ENCODE measurements around the gene PIK3R5.
"Not testable (repeated sequence)": the region's sequence is repeated elsewhere in the genome, so short reads cannot be mapped to it uniquely, and the experiment has no call there.

PIK3R5 gene

GRCh38 chr17:8985054-8985701 is 19.7 kb upstream of the PIK3R5 start:
- DNase-seq = no peak

- not testable (repeated sequence) for DNase-seq
These were observed 18.7 kb upstream of the PIK3R5 start for GRCh38 chr17:8984225-8984624.

DNA sequence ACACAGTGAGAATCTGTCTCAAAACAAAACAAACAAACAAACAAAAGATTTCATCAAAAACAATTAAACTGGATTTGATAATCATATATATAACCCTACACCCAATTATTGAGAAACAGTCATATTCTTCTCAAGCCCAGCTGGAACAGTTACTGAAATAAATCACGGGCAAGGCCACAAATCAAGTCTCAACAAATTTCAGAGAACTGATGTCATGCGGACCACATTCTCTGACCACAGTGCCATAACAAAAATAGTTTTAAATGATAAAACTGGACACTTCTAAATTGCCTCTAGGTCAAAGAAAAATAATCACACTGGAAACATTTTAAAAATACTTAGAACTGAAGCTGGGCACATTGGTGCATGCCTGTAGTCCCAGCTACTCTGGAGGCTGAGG is 15.9 kb upstream of the PIK3R5 start:
- no peak for DNase-seq

DNA sequence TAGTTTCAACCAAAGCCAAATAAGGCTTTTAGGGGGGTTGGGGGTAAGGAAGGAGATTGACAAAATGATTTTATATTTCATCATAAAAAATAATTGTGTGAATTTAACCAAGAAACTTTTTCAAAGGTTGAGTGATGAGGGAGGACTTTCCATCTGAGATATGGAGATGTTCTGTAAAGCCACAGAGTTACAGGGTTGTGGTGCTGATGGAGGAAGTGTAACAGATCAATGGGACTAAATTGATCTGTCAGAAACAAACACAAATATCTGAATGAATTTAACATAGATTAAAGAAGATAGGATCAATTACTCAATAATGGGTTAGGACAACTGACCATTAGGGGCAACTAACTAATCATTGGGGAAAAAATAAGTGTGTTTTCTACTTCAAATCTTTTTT is 14.2 kb upstream of the PIK3R5 start:
- no peak for DNase-seq

- DNase-seq = no peak
These were observed 11.1 kb upstream of the PIK3R5 start for GRCh38 chr17:8976638-8977037.

DNA sequence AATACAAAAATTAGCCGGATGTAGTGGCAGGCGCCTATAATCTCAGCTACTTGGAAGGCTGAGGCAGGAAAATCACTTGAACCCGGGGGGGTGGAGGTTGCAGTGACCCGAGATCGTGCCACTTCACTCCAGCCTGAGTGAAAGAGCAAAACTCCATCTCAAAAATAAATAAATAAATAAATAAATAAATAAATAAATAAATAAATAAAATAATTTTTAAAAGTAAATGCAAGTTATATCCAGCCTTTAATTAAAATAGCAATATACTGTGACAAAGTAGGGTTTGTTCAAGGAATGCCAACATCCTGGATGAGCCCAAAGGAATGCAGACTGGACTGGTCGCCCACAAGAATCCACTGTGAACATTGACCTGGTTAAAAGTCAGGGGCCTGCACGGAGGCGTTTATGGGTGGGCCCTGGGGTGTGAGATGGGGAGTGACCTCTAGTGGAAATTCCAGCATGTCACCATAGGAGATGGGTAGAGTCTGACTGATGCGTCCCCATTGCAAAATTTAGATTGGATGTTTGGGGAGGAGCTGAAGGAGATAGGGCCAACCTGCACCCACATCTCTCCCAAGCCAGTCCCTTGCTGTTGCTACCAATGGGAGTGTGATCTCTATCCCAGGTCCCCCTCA is 9.7 kb upstream of the PIK3R5 start:
- no peak for DNase-seq

DNA sequence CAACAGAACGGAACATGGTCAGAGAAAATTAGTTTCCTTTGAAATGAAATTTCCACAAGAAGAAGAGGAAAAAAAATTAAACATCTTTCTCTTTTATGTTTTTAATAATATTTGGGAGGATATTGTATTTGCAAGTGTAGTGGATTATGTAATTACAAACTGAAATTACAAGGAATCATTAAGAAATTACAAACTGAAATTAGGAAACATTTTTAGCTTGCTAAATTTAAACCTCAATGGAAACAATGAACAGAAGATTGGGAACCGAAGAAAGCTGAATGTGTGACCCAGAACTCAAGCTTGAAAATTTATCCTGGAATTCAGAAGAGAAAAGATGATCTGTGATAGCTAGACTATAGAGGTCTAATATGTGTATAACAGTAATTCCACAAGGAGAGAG is 4.4 kb upstream of the PIK3R5 start:
- no peak for DNase-seq

DNA sequence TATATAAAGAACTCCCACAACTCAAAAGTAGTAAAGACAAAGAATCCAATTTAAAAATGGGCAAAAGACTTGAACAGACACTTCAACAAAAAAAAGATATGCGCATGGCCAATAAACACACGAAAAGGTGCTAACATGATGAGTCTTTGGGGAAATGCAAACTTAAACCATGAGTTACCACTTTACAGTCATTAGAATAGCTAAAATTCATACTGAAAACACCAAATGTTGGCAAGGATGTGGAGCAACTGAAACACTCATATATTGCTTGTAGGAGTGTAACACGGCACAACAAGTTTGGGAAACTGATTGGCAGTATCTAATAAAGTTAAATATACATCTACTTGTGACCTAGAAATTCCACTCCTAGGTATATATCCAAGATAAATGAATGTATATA is 3.0 kb upstream of the PIK3R5 start:
- DNase-seq = no peak

DNA sequence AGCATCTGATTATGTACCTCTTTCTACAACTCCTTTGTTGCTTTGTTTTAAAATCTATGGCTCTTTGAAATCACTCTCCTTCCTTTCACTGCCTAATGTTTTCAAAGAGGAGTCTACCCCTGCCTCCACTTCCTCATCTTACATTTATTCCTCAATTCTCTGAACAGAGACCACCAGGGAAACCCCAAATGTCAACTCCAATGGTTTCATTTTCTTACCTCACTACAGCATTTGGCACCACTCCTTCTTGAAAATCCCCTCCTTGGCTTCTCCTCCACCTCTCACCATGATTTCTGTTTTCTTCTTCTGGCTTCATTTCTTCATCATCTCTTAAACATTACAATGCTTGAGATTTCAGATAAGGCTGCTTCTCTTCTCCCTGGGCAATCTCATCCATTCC is 2.4 kb upstream of the PIK3R5 start:
- DNase-seq = no peak

- DNase-seq = no peak
These were observed 1.4 kb upstream of the PIK3R5 start for GRCh38 chr17:8966926-8967325.

GRCh38 chr17:8964801-8965393 is 610 bp downstream of the PIK3R5 start:
- DNase-seq = peak; percentile 48

- DNase-seq = no peak
These were observed 1.8 kb downstream of the PIK3R5 start for GRCh38 chr17:8963647-8964258.

DNA sequence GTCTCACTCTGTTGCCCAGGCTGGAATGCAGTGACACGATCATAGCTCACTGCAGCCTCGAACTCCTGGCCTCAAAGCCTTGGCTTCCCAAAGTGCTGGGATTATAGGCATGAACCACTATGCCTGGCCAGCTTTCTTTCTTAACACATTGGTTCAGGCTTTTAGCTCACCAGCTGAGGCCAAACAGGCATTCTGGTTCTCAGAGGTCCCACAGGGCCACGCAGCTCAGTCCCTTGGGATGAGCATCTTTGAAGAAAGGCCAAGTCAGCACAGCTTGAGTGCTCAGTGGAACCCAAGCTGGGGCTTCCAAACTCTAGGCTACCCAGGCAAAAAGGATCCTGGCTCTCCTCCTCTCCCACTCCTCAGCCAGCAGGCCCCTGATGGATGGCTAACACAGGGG is 2.5 kb downstream of the PIK3R5 start:
- no peak for DNase-seq

DNA sequence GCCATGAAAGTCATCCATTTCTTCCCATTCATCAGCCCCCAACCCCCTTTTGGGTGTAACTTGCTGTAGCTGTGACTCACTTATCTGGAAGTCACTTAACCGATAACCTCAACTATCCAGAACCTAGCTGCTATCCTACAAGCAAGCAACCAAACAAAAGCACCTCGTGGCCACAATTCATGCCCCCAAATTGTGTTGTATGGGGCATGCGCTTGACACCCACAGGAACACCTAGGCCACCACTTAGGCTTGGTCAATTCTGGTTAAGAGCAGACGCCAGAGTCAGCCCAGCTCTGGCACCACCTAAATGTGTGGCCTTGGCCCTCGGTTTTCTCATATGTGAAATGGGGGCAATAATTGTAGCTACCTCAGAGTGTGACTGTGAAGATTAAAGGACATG is 3.7 kb downstream of the PIK3R5 start:
- DNase-seq = no peak

DNA sequence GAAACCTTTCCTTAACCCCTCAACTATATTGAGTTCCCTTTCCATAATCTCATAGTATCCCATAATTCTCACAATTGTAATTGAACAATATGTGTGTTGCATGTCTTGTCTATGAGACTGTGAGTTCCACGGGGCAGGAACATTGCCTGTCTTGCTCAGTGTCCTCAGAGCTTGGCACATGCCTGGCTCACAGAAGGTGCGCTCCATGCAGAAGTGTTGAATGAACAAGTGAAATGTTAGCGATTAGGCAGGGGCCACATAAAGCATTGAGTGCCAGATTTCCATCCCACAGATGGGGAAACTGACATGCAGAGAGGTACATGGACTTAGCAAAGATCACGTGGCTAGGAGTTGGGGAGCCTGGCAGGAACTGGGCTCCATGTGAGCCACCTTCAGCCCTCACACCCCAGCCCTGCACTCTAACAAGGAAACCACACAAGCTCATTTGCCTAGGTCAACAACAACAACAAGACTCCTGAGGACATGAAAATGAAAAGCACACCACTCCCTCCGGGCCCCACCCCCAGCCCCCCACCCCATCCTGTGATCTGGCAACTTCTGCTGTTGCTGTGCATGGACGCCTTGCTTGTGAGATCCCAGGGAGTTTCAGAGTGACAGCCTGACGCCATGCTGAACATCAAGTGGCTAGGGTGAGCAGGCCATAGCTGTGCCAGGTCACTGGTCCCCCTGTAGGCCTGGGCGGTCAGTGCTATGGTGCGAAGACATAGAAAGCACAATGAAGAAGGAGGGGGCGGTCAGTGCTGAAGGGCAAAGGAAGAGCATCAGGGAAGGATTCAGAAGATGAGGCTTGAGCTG is 5.0 kb downstream of the PIK3R5 start:
- DNase-seq = no peak

DNA sequence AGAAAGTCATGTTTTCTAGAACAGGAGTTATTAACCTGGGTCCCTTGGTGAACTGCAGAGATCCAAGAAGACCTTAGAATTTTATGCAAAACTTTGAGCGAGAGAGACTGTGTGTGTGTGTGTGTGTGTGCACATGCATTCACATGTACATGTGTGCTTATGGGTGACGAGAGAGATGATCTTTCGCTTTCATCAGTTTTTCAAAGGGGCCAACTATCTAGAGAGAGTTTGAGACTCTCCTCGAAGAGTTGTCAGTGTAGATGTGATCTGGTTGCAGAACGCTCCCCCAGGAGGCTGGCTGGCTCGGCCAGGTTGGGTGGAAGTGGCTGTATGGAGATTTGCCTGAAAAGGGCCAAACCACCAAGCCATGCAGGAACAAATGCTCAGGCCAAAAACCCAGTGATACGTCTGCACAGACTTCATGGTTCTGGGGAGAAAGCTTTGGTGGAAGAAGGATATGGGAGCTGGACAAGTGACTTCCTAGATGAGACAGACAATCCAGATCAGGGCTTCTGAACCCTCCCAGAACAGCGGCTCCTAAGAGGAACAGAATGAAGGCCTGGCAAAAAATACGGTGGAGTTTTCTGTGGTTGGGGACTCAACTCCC is 6.1 kb downstream of the PIK3R5 start:
- DNase-seq = no peak

GRCh38 chr17:8957721-8958120 is 7.8 kb downstream of the PIK3R5 start:
- DNase-seq = no peak

DNA sequence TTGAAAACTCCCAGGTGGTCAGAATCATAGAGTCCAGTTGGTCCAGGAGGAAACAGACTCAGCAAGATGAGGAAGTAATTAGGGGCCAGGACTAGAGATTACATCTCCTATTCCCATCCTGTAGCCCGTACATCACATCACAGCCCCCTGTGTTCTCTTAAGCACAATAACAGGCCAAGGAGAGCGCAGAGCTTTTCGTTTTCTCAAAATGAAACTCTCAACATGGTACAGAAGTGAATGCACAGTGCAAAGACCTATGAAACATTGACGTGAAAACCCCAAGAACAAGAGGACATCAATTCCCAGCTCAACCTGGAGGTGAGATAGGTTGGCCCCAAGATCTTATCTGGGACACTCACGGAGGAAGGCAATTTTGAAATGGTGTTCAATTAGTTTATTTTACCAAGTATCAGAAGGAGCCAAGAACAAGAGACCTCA is 9.0 kb downstream of the PIK3R5 start:
- no peak for DNase-seq

GRCh38 chr17:8955021-8955959 is 10.2 kb downstream of the PIK3R5 start:
- DNase-seq = no peak

- DNase-seq = peak; percentile 83
These were observed 11.2 kb downstream of the PIK3R5 start for GRCh38 chr17:8954339-8954738.

DNA sequence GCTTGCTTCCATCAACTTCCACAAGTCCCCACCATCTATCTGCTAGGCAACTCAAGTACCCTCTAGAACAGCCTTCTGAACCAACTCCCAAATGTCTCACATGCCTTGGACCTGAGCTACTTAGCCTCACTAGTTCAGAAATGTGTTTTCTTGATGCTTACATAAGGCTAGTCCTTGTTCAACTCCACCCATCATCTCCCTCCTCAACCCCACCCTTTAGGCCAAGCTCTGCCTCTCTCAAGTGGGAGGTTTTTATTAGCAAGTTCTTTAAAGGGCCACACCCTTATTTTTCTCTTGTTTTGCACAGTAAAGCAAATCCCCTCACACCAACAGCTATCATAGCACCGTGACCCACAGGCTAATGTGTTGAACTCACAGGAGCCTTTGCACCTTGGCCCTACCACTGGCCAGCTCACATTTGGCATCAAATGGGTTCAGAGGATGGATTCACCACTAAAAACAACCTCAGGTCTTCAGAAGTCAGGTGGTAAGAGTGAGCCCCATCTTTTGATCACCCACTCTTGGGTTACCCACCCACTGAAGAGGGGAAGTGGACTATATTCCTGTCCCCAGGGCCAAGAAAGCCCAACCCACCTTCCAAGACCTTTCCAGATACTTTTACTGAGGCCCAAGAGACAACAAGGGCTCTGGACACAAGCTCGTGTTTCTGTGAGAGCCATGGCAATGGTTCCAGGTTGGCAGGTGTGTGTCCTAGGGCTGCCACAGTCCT is 12.2 kb downstream of the PIK3R5 start:
- DNase-seq = peak; percentile 37
